ENCODE data around the gene SLC29A1.
"Not testable (repeated sequence)": the region's sequence is repeated elsewhere in the genome, so short reads cannot be mapped to it uniquely, and the experiment has no call there.

Gene SLC29A1

GRCh38 chr6:44194326-44194725 lies 29.1 kb upstream of the SLC29A1 start:
- no peak overlapping the region for H2BK5ac ChIP-seq (ENCODE audit: low read depth, low read length, poor library complexity)
- no peak overlapping the region for H2BK120ac ChIP-seq (ENCODE audit: insufficient read depth, low read length, poor library complexity)
- H3K23ac ChIP-seq (ENCODE audit: low read length): no peak overlapping the region
- peak overlapping the region; percentile 10 for H4K91ac ChIP-seq (ENCODE audit: low read depth, low read length)
- no peaks in the 10 kb centered on the region for H3K9me3 ChIP-seq (ENCODE audit: insufficient read depth, low read depth, low read length)
- no peak overlapping the region for H3K18ac ChIP-seq (ENCODE audit: low read length)
- peak overlapping the region; percentile 58 for H3K4me3 ChIP-seq (ENCODE audit: low read depth, low read length)
- H3K27ac ChIP-seq (ENCODE audit: low read depth, low read length): no peak overlapping the region
- H3K27me3 ChIP-seq (ENCODE audit: insufficient read depth, low read length): no peaks in the 10 kb centered on the region
- no peak overlapping the region for H2BK12ac ChIP-seq (ENCODE audit: low read length)
- no peaks in the 10 kb centered on the region for H3K36me3 ChIP-seq (ENCODE audit: control insufficient read depth in 1 of 2, insufficient read depth in 2 of 2, low read length in 2 of 2)
- H2AFZ ChIP-seq (ENCODE audit: insufficient read depth, low read length, poor library complexity): no peak overlapping the region
- H3K4me2 ChIP-seq (ENCODE audit: low read length): no peak overlapping the region
- H3K9ac ChIP-seq (ENCODE audit: low read length): no peak overlapping the region
- no CpG with 5 or more reads among the region's 5 CpGs for WGBS (ENCODE audit: extremely low coverage, insufficient coverage, insufficient read length)
- H4K8ac ChIP-seq (ENCODE audit: low read depth, low read length): no peak overlapping the region
- H3K4ac ChIP-seq (ENCODE audit: low read depth, low read length): no peak overlapping the region
- H4K12ac ChIP-seq (ENCODE audit: low read depth, low read length): no peak overlapping the region
- peaks cover 6 to 7% of the 10 kb centered on the region in 2 experiments for H3K4me1 ChIP-seq (ENCODE audit: control insufficient read depth in 1 of 2, insufficient read depth in 2 of 2, low read length in 2 of 2)
- no peaks in the 10 kb centered on the region for H3K79me2 ChIP-seq (ENCODE audit: control insufficient read depth, insufficient read depth, low read length, poor library complexity)
- H3K79me1 ChIP-seq (ENCODE audit: low read length): no peaks in the 10 kb centered on the region
- H3K14ac ChIP-seq (ENCODE audit: low read length): no peak overlapping the region
- peak overlapping the region; percentile 76 for H2AK5ac ChIP-seq (ENCODE audit: low read length)
- no peak for DNase-seq

DNA sequence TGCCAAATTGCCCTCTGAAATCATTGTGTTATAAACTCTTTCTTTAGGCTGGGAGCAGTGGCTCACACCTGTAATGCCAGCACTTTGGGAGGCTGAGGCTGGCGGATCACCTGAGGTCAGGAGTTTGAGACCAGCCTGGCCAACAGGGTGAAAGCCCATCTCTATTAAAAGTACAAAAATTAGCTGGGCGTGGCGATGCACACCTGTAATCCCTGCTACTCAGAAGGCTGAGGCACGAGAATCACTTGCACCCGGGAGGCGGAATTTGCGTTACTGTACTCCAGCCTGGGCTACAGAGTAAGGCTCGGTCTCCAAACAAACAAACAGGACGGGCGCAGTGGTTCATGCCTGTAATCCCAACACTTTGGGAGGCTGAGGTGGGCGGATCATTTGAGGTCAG lies 27.0 kb upstream of the SLC29A1 start:
- not testable (repeated sequence) for H3K4me3 ChIP-seq (ENCODE audit: low read depth, low read length); H2BK120ac ChIP-seq (ENCODE audit: insufficient read depth, low read length, poor library complexity); H2AK5ac ChIP-seq (ENCODE audit: low read length); H3K14ac ChIP-seq (ENCODE audit: low read length); H2BK5ac ChIP-seq (ENCODE audit: low read depth, low read length, poor library complexity); H3K27me3 ChIP-seq (ENCODE audit: insufficient read depth, low read length); H3K9me3 ChIP-seq (ENCODE audit: insufficient read depth, low read depth, low read length); H3K36me3 ChIP-seq (ENCODE audit: control insufficient read depth in 1 of 2, insufficient read depth in 2 of 2, low read length in 2 of 2); H3K9ac ChIP-seq (ENCODE audit: low read length); H4K12ac ChIP-seq (ENCODE audit: low read depth, low read length); H2AFZ ChIP-seq (ENCODE audit: insufficient read depth, low read length, poor library complexity); H3K4ac ChIP-seq (ENCODE audit: low read depth, low read length); H2BK12ac ChIP-seq (ENCODE audit: low read length); H4K91ac ChIP-seq (ENCODE audit: low read depth, low read length); H3K4me2 ChIP-seq (ENCODE audit: low read length); DNase-seq; H3K79me2 ChIP-seq (ENCODE audit: control insufficient read depth, insufficient read depth, low read length, poor library complexity); H4K8ac ChIP-seq (ENCODE audit: low read depth, low read length); H3K27ac ChIP-seq (ENCODE audit: low read depth, low read length); H3K23ac ChIP-seq (ENCODE audit: low read length); H3K18ac ChIP-seq (ENCODE audit: low read length)
- Histone ChIP-seq H3K4me1 (ENCODE audit: control insufficient read depth in 1 of 2, insufficient read depth in 2 of 2, low read length in 2 of 2) (peaks cover 16 to 17% of the 10 kb centered on the region in 2 experiments), H3K79me1 (ENCODE audit: low read length) (peaks cover 12% of the 10 kb centered on the region)
- WGBS (ENCODE audit: extremely low coverage, insufficient coverage, insufficient read length): no CpG with 5 or more reads among the region's 11 CpGs

- WGBS (ENCODE audit: extremely low coverage, insufficient coverage, insufficient read length): no CpG with 5 or more reads among the region's 3 CpGs
- H2BK120ac ChIP-seq (ENCODE audit: insufficient read depth, low read length, poor library complexity): no peak overlapping the region
- H3K79me1 ChIP-seq (ENCODE audit: low read length): peaks cover 30% of the 10 kb centered on the region
- H3K36me3 ChIP-seq (ENCODE audit: control insufficient read depth in 1 of 2, insufficient read depth in 2 of 2, low read length in 2 of 2): no peaks in the 10 kb centered on the region
- H4K8ac ChIP-seq (ENCODE audit: low read depth, low read length): no peak overlapping the region
- H3K27ac ChIP-seq (ENCODE audit: low read depth, low read length): no peak overlapping the region
- no peak overlapping the region for H3K14ac ChIP-seq (ENCODE audit: low read length)
- H3K4me2 ChIP-seq (ENCODE audit: low read length): no peak overlapping the region
- no peak overlapping the region for H4K12ac ChIP-seq (ENCODE audit: low read depth, low read length)
- no peak overlapping the region for H2AK5ac ChIP-seq (ENCODE audit: low read length)
- no peak overlapping the region for H3K4ac ChIP-seq (ENCODE audit: low read depth, low read length)
- H3K23ac ChIP-seq (ENCODE audit: low read length): no peak overlapping the region
- DNase-seq: no peak
- no peak overlapping the region for H2AFZ ChIP-seq (ENCODE audit: insufficient read depth, low read length, poor library complexity)
- H3K9ac ChIP-seq (ENCODE audit: low read length): no peak overlapping the region
- no peak overlapping the region for H2BK12ac ChIP-seq (ENCODE audit: low read length)
- H3K18ac ChIP-seq (ENCODE audit: low read length): no peak overlapping the region
- no peaks in the 10 kb centered on the region for H3K9me3 ChIP-seq (ENCODE audit: insufficient read depth, low read depth, low read length)
- no peak overlapping the region for H2BK5ac ChIP-seq (ENCODE audit: low read depth, low read length, poor library complexity)
- H3K4me1 ChIP-seq (ENCODE audit: control insufficient read depth in 1 of 2, insufficient read depth in 2 of 2, low read length in 2 of 2): peaks cover 26 to 29% of the 10 kb centered on the region in 2 experiments
- H3K79me2 ChIP-seq (ENCODE audit: control insufficient read depth, insufficient read depth, low read length, poor library complexity): peaks cover 10% of the 10 kb centered on the region
- no peaks in the 10 kb centered on the region for H3K27me3 ChIP-seq (ENCODE audit: insufficient read depth, low read length)
- no peak overlapping the region for H3K4me3 ChIP-seq (ENCODE audit: low read depth, low read length)
- H4K91ac ChIP-seq (ENCODE audit: low read depth, low read length): no peak overlapping the region
Measured at GRCh38 chr6:44198684-44199083, 24.7 kb upstream of the SLC29A1 start.

DNA sequence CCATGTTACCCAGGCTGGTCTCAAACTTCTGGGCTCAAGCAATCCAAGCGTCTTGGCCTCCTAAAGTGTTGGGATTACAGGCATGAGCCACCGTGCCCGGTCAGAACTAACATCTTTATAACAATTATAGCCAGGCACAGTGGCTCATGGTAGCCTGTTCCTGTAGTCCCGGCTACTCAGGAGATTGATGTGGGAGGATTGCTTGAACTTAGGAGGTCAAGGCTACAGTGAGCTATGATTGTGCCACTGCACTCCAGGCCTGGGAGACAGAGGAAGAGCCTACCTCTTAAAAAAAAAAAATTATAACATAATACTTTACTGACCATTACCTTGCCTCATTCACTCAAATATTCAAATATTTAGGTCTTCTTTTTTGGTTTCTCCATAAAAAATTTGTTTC lies 23.5 kb upstream of the SLC29A1 start:
- Histone ChIP-seq H4K8ac (ENCODE audit: low read depth, low read length) (no peak overlapping the region), H3K79me2 (ENCODE audit: control insufficient read depth, insufficient read depth, low read length, poor library complexity) (peaks cover 11% of the 10 kb centered on the region), H3K79me1 (ENCODE audit: low read length) (peaks cover 37% of the 10 kb centered on the region), H3K36me3 (ENCODE audit: control insufficient read depth in 1 of 2, insufficient read depth in 2 of 2, low read length in 2 of 2) (no peaks in the 10 kb centered on the region), H3K4ac (ENCODE audit: low read depth, low read length) (no peak overlapping the region), H3K14ac (ENCODE audit: low read length) (peak overlapping the region; percentile 32), H3K4me2 (ENCODE audit: low read length) (no peak overlapping the region), H3K18ac (ENCODE audit: low read length) (no peak overlapping the region), H4K12ac (ENCODE audit: low read depth, low read length) (no peak overlapping the region), H2AFZ (ENCODE audit: insufficient read depth, low read length, poor library complexity) (no peak overlapping the region), H3K9me3 (ENCODE audit: insufficient read depth, low read depth, low read length) (no peaks in the 10 kb centered on the region), H2BK12ac (ENCODE audit: low read length) (peak overlapping the region; percentile 37), H3K4me1 (ENCODE audit: control insufficient read depth in 1 of 2, insufficient read depth in 2 of 2, low read length in 2 of 2) (peaks cover 28 to 31% of the 10 kb centered on the region in 2 experiments), H3K23ac (ENCODE audit: low read length) (no peak overlapping the region), H4K91ac (ENCODE audit: low read depth, low read length) (peak overlapping the region; percentile 32), H3K27ac (ENCODE audit: low read depth, low read length) (no peak overlapping the region), H3K27me3 (ENCODE audit: insufficient read depth, low read length) (no peaks in the 10 kb centered on the region), H2BK5ac (ENCODE audit: low read depth, low read length, poor library complexity) (no peak overlapping the region), H2BK120ac (ENCODE audit: insufficient read depth, low read length, poor library complexity) (no peak overlapping the region), H3K4me3 (ENCODE audit: low read depth, low read length) (no peak overlapping the region), H2AK5ac (ENCODE audit: low read length) (peak overlapping the region; percentile 22), H3K9ac (ENCODE audit: low read length) (no peak overlapping the region)
- no CpG with 5 or more reads among the region's 4 CpGs for WGBS (ENCODE audit: extremely low coverage, insufficient coverage, insufficient read length)
- no peak for DNase-seq
